ENCODE measurements around the gene CZIB.
"Not testable (repeated sequence)": the region's sequence is repeated elsewhere in the genome, so short reads cannot be mapped to it uniquely, and the experiment has no call there.

CZIB gene

GRCh38 chr1:53188099-53188498, 32.3 kb downstream of the CZIB start:
- DNase-seq (ENCODE audit: low read depth) = no peak

DNA sequence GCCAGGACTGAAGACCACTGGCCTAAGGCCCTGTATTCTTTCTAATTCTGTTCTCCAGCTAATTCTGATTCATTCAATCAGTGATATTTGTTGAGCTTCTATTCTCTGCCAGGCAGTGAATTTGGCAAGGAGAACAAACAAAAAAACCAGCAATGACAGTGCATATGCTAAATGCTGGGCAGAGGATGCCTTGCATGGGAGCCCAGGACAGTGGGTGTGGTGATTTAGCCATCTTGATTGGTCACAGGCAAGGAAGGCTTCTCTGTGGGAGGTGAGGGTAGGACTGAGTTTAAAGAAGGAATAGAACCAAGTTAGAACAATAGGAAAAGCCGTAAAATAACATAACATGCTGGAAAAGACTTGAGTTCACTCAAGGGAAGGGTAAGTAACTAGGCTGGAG, 33.0 kb downstream of the CZIB start:
- no peak for DNase-seq (ENCODE audit: low read depth)

DNA sequence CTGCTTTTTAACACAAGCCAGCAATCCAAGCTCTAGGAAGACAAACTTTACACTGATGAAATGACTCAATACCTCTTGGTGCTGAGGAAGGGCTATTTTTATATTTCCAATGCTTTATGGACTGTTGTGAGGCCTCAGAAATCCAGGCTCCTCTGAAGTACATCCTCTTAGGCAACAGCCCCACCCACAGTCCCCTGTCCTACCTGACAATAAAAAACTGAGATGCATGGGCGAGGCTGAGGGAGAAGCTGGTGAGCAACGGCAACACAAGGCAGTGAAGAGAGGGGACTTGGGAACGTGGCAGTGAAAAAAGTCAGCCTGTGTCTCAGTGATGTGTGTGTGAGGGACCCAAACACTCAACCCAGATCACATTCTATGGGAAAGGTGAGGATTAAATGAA, 33.9 kb downstream of the CZIB start:
- DNase-seq (ENCODE audit: low read depth) = no peak

DNA sequence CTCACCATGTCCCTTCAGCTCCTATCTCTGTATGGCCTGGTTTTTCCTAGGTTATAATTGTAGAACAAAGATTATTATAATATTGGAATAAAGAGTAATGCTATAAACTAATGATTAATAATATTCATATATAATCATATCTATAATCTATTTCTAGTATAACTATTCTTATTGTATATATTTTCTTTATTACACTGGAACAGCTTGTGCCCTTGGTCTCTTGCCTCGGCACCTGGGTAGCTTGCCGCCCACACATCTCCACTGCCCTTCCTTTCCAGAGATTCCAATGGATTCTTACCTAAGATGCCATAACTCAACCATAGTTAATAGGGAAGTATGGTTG, 34.5 kb downstream of the CZIB start:
- not testable (repeated sequence) for DNase-seq (ENCODE audit: low read depth)

DNA sequence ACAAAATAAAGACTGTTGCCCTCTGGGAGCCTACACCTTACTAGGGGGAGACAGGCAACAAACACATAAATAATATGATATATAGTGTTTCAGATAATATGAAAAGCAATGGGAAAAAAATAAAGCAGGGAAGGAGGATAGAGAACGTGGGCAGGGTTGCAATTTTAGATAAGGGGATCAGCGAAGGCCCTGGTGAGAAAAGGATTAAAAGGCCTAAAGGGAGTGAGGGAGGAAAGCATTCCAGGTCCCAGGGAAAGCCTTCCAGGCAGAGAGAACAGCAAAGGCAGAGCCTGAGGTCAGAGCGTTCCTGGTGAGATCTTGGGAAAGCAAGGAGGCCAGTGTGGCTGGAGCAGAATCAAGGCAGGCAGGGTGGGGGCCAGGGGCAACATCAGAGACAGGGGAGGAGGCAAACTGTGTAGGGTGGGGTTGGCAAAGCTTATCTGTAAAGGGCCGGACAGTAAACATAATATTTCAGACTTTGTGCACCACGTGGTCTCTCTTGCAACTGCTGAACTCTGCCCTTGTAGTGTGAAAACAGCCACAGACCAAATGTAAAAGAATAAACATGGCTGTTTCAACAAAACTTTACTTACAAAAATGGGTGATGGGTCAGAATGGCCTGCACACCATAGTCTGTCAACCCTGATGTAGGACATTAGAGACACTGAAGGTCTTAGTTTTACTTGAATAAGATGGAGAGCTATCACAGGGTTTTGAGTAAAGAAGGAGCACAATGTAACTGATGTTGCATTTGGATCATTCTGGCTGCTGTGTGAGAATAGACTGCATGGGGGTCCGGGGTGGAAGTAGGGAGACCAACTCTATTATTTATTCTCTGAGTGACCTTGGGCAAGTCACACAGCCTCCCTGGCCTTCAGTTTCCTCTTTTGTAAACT, 37.1 kb downstream of the CZIB start:
- no peak for DNase-seq (ENCODE audit: low read depth)

GRCh38 chr1:53182716-53183094, 37.7 kb downstream of the CZIB start:
- no peak for DNase-seq (ENCODE audit: low read depth)

DNA sequence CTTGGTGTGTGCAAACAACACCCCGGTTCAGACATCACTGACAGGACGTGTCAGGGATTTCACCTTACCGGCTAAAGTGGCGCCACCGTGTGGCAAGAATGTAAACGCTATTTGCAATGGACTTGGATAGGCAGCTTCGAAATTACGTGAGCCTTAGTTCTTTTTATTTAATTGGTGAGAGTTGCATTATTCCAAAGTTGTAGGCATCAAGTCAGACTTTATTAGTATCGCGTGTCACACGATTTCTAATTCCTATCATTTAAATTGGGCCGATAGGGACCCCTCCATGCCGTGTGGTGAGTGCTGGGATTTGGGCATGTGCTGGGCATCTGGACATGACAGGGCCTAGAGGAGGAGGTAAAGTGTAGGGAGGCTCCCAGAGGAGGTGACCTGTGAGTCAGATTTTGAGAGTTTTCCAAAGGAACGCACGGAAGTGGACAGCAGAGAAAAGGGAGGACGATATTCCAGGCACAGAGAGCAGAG, 38.3 kb downstream of the CZIB start:
- DNase-seq (ENCODE audit: low read depth) = peak; percentile 48

DNA sequence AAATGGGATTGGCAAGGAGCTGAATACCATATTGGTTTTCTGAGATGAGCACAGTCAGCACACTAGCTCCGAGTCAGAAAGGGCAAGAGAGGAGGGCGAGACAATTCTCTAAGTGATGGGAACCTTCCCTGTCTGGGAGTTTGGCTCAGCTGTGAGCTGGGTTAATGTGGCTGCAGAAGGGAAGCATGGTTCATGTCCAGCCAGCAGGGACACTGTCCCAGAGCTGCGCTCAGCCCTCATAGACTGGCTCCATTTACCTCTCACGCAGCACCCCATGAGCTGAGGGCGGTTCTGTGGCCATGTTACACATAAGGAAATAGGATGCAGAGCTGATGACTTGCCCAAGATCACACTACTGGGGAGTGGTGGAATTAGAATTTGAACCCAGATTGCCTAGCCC, 39.5 kb downstream of the CZIB start:
- DNase-seq (ENCODE audit: low read depth) = no peak

DNA sequence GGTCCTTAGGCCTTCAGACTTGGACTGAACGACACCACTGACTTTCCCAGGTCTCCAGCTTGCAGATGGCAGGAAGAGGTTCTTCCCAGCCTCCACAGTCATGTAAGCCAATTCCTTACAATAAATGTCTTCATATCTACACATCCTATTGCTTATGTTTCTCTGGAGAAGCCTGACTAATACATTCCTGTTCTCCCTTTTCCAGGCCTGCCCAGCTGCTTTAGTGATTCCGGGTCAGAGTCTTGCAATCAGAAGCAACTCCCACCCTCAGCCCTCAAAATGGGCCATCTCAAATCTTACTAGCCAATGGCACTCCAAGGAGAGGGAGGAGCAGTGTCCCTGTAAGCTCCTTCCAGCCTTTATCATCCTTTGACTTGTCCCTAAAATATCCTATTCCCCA, 40.2 kb downstream of the CZIB start:
- DNase-seq (ENCODE audit: low read depth) = no peak

DNA sequence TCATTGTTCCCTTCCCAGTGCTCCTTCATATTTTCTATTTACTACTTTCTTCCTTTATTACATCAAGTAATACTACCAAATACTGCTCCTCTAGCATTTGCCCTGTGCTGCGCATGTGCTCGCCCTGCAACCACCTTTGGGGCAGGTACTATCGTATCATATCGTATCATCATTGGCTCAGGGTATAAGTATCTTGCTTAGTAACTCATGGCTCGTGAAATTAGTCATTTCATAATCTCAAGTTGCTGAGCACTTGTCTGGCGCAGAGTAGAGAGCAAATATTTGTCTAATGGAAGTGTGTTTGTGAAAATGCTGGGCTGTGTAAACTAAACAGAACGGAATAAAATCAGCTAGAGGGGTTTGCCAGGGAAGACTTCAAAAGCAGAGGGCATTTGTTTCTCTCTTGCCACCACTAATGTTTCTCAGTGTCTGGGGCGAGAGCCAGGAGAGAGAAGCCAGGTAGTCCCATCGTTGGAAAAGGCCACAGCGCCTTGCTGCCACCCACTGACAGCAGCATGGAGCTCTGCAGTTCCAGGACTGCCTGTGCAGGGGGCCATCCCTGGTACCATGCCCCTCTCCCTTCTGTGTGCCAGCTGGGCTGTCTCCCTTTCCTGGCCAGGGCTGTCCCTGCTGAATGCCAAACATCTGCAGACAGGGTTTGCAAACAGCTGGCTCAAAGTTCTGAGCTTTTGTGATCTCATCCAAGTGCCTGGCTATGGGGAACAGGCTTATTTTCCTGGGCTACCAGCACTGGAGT, 43.8 kb downstream of the CZIB start:
- DNase-seq (ENCODE audit: low read depth) = no peak

GRCh38 chr1:53174971-53175913, 45.2 kb downstream of the CZIB start:
- peak; percentile 61 for DNase-seq (ENCODE audit: low read depth)

DNA sequence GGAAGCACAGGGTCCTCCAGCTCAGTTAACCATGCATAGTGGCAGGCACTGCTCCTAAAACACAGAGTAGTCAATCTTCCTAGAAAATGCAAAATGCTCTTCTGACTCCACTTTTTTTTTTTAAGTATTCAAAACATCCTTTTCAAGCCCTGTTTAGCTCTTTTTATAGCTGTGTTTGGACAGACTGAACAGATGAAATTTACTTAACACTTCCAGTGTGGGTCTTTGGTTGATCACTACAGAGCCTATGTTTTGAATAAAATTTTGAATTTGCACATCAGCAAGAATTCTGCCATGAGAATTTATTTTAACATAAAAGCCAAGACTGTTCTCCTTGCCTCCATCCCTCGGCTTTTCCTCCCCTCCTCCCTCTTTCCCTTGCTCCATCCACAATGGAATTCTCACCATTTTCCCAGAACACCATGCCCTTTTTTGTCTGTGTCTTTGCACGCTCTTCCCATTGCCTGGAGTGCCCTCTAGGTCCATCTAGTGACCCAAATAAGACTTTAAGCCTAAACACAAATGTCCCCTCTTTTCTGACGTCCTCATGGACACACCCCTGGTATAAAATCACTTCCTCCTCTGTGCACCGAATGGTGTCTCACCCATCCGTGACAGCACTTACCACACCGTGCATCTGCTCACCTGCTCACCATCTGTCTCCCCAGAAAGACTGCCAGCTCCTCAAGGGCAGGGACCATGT, 47.9 kb downstream of the CZIB start:
- DNase-seq (ENCODE audit: low read depth) = peak; percentile 70

DNA sequence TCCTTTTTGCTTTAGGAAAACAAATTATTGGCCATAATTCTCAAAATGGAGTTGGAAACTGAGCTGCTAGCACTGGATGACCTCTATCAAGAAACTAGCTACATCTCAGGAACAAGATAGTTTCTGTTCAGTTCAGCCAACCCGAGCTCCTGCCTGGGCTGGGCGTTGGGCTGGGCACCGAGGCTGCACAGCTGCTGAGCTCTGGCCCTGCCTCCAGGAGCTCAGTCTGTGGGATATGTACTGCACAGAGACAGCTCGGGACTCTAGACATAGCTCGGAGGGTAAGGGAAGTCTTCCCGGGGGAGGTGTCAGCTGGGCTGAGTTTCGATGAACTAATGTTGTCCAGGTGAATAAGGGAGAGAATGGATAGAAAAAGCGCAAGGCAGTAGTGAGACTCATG, 53.5 kb downstream of the CZIB start:
- no peak for DNase-seq (ENCODE audit: low read depth)

GRCh38 chr1:53166366-53166765, 54.1 kb downstream of the CZIB start:
- DNase-seq (ENCODE audit: low read depth) = no peak

DNA sequence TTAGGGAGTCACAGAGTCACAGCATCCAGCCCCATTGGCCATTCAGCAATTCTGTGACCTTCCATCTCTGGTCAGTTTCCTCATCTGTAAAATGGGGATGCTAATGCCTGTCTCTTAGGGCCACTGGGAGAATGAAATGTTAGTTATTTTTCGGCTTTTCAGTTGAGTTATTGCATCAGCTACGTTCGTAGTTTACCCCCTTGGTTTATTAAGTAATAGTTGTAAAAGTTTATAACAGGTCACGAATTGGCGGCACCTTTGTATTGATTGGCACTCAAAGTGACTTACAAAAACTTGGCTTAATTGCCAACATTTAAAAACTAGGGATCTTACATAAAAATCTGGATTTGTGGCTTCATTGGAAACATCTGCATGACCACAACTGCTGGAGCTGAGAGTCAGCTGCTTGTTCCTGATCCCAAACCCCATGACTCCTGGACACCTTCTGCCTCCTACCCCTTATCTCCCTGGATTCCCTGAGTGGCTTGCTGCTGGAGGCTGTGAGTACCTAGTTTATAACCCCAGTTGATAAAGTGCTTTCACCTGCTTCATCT, 54.9 kb downstream of the CZIB start:
- peak; percentile 49 for DNase-seq (ENCODE audit: low read depth)
